Lower leg skin (tissue), 3 donors: ENCODE results near the gene DPYSL3.

Source experiments
- CTCF ChIP-seq, 3 donors: fragments of 450-650 bp; IDR thresholded peaks; one replicate each; pipeline ENCODE4 v1.5.1; 2016; ENCODE audit warnings: antibody characterized with exemption in 3 of 3, mild to moderate bottlenecking in 3 of 3, moderate library complexity in 2 of 3
- POLR2A ChIP-seq, 2 donors: fragments of 450-650 bp; IDR thresholded peaks; one replicate each; pipeline ENCODE4 v1.6.1; 2016 to 2017; ENCODE audit warnings: antibody characterized with exemption in 2 of 2, mild to moderate bottlenecking in 1 of 2, moderate library complexity in 1 of 2

DNA sequence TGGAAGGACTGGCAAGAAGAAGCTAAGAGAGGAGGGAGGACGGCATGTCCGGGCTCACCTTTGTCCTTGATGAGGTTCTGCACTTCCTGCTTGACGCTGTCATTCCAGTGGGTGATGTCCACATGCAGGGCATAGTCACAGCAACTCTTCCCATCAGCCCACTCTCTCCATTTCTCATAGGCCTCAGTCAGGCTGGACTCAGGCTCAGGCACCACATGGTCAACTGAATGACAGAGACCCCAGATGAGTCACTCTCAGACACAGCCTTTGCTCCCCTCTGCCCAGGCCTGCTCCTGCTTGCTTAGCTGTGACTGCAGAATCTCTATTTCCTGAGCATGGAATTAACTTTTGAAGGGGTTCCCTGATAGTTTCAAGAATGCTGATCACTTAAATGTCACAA, 94.2 kb downstream of the DPYSL3 start:
- TF ChIP-seq CTCF (IDR thresholded peaks at IDR 0.05) (no peak), POLR2A (IDR thresholded peaks at IDR 0.05) (no peak)
